ENCODE results near the gene STAC. TPM values are rescaled to one million over a fixed set of nuclear protein-coding genes. Genes with fewer than 3 reads are reported as not detected.

STAC gene
- total and polyA plus RNA-seq, 9 of the 15 experiments (the other 6 are each of a cell fraction or from before 2014, with no cell fraction given): 0.11 TPM; not detected in 8

DNA sequence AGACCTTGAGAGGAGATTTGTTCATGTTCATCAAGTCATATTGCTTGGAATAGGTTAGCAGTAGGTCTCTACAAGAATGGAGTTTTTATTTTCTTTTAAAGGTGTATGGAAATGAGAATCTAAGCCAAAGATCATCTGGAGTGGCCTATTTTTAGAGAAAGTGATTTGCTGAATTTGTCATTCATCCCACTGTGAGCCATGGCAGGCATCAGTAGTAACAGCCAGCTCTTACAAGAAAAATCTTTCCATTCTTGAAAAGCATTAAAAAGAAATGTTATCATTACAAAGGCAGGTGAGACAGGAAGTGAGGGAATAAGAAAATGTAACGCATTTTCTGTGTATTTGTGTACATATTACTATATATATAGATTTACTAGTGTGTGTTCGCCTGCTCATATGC is 29.6 kb downstream of the STAC start:
- no peak overlapping the region for H3K4me3 ChIP-seq
- no peak overlapping the region for H3K27ac ChIP-seq (ENCODE audit: extremely low read depth, low read depth, low read length)
- CTCF ChIA-PET (ENCODE audit: low intra/inter-chr PET ratio): no interaction called here
- H3K36me3 ChIP-seq (ENCODE audit: control insufficient read depth, insufficient read depth, low read length): no peaks in the 10 kb centered on the region
- BruUV-seq (replicated peaks): no TSS peak
- no peaks in the 10 kb centered on the region for H3K4me1 ChIP-seq (replicated peaks in 1 of 2; ENCODE audit: control insufficient read depth in 2 of 2, insufficient read depth in 2 of 2, low read length in 2 of 2)
- DNase-seq (ENCODE audit: extremely low read depth in 1 of 4, low spot score in 3 of 4) (no peak), FAIRE-seq (no peak), ATAC-seq (no peak)
- H3K27me3 ChIP-seq (ENCODE audit: control insufficient read depth in 2 of 2, insufficient read depth in 2 of 2, low read length in 2 of 2): no peaks in the 10 kb centered on the region
- 2% methylated on average over 2 of the region's 2 CpGs for WGBS (ENCODE audit: insufficient coverage, low coverage, missing lambda C conversion rate)
- H3K9me3 ChIP-seq (replicated peaks; ENCODE audit: control insufficient read depth, insufficient read depth, low read depth, low read length): no peaks in the 10 kb centered on the region; the same call in none of the 2 replicates
- no peak overlapping the region for H3K4me2 ChIP-seq (ENCODE audit: insufficient read depth, low read length)
- POLR2A ChIA-PET: interaction anchor here (0.6 kb wide), 1 partner anchor 332 kb away, joined by 3 read pairs; no protein-coding TSS in a partner anchor
- intact Hi-C loops (cut with micrococcal nuclease) (loop anchor here (5.0 kb wide), 1 partner anchor 292 kb away; no protein-coding TSS in a partner anchor), in situ Hi-C loops (cut with MboI) (no loop called here)
- no peaks in the 10 kb centered on the region for H3K9me1 ChIP-seq (ENCODE audit: control insufficient read depth, insufficient read depth, low read length)
- no peaks in the 10 kb centered on the region for H4K20me1 ChIP-seq (replicated peaks; ENCODE audit: control insufficient read depth, insufficient read depth, low read length)
- no peak overlapping the region for H3K9ac ChIP-seq (ENCODE audit: insufficient read depth in 1 of 2, low read depth in 2 of 2, low read length in 2 of 2)
- no peaks in the 10 kb centered on the region for H3K79me2 ChIP-seq (ENCODE audit: control insufficient read depth, insufficient read depth, low read length)
- no peak overlapping the region for H2AFZ ChIP-seq (ENCODE audit: low read depth, low read length)
- TF ChIP-seq SMAD2 (IDR thresholded peaks at IDR 0.05; ENCODE audit: low read depth, low read length) (no peak), ZNF140 (CRISPR knock-in tag; IDR thresholded peaks at IDR 0.05) (no peak), CCAR2 (IDR thresholded peaks at IDR 0.05; ENCODE audit: low read depth, low read length) (no peak), SNIP1 (IDR thresholded peaks at IDR 0.05; ENCODE audit: low read depth) (no peak)
- TF ChIP-seq, protein P1, sequence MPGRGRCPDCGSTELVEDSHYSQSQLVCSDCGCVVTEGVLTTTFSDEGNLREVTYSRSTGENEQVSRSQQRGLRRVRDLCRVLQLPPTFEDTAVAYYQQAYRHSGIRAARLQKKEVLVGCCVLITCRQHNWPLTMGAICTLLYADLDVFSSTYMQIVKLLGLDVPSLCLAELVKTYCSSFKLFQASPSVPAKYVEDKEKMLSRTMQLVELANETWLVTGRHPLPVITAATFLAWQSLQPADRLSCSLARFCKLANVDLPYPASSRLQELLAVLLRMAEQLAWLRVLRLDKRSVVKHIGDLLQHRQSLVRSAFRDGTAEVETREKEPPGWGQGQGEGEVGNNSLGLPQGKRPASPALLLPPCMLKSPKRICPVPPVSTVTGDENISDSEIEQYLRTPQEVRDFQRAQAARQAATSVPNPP (IDR thresholded peaks at IDR 0.05; ENCODE audit: borderline replicate concordance, insufficient read depth, insufficient read length): no peak
- TF ChIP-seq, protein P2, sequence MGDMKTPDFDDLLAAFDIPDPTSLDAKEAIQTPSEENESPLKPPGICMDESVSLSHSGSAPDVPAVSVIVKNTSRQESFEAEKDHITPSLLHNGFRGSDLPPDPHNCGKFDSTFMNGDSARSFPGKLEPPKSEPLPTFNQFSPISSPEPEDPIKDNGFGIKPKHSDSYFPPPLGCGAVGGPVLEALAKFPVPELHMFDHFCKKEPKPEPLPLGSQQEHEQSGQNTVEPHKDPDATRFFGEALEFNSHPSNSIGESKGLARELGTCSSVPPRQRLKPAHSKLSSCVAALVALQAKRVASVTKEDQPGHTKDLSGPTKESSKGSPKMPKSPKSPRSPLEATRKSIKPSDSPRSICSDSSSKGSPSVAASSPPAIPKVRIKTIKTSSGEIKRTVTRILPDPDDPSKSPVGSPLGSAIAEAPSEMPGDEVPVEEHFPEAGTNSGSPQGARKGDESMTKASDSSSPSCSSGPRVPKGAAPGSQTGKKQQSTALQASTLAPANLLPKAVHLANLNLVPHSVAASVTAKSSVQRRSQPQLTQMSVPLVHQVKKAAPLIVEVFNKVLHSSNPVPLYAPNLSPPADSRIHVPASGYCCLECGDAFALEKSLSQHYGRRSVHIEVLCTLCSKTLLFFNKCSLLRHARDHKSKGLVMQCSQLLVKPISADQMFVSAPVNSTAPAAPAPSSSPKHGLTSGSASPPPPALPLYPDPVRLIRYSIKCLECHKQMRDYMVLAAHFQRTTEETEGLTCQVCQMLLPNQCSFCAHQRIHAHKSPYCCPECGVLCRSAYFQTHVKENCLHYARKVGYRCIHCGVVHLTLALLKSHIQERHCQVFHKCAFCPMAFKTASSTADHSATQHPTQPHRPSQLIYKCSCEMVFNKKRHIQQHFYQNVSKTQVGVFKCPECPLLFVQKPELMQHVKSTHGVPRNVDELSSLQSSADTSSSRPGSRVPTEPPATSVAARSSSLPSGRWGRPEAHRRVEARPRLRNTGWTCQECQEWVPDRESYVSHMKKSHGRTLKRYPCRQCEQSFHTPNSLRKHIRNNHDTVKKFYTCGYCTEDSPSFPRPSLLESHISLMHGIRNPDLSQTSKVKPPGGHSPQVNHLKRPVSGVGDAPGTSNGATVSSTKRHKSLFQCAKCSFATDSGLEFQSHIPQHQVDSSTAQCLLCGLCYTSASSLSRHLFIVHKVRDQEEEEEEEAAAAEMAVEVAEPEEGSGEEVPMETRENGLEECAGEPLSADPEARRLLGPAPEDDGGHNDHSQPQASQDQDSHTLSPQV (IDR thresholded peaks at IDR 0.05): no peak
- TF ChIP-seq, protein P3, sequence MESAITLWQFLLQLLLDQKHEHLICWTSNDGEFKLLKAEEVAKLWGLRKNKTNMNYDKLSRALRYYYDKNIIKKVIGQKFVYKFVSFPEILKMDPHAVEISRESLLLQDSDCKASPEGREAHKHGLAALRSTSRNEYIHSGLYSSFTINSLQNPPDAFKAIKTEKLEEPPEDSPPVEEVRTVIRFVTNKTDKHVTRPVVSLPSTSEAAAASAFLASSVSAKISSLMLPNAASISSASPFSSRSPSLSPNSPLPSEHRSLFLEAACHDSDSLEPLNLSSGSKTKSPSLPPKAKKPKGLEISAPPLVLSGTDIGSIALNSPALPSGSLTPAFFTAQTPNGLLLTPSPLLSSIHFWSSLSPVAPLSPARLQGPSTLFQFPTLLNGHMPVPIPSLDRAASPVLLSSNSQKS (CRISPR knock-in tag; IDR thresholded peaks at IDR 0.05): no peak

Measured in K562 (cell line).